Stimulated activated CD8-positive, alpha-beta memory T cell treated with anti-CD3 and anti-CD28 coated beads, Interleukin-2, amount 100 ng/mL, for 48 hours (primary cell): Measurements from ENCODE around the gene C3orf33.
"Not testable (repeated sequence)": the region's sequence is repeated elsewhere in the genome, so short reads cannot be mapped to it uniquely, and the experiment has no call there.

Experiments
- DNase-seq, 2 donors: peaks; one replicate each; pipeline ENCODE4 v3.0.0-alpha.2; 2020; ENCODE audit warnings: low read depth in 2 of 2

The C3orf33 gene, protein sequence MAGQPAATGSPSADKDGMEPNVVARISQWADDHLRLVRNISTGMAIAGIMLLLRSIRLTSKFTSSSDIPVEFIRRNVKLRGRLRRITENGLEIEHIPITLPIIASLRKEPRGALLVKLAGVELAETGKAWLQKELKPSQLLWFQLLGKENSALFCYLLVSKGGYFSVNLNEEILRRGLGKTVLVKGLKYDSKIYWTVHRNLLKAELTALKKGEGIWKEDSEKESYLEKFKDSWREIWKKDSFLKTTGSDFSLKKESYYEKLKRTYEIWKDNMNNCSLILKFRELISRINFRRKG

DNA sequence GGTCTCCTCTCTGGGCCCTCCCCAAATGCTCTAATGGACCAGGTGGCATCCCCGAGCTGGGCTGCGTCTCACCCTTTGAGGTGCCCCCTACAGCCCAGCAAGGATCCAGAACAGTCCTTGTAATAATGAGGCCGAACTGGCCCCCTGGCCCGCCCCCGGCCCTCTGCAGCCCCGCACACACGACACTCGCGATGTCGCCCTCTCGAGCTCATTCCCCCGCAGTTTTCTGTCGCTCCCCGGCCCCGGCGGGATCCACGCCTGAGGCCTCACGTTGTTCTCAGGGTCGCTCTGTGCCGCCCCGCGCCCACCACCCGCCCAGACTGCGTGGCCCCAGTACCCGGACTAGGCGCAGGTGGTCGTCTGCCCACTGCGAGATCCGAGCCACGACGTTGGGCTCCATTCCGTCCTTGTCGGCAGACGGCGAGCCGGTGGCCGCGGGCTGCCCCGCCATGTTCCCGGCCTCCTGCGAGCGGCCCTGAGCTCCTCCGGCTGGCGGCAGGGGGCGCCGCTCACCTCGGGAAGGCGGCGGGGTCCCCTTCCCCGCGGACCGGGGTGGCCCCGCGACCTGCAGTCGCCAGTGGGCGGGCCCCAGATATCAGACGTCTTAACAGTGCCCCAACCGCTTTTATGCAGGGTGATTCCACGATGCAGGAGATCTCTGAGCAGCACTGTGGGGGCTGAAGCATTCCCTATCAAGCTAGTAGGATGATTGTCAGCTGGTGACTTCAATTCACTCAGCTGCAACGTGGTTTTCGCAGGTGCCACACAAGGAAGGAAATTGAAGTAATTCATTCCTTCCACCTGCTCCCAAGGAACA lies at the start of gene C3orf33:
C3orf33 (minus strand) TSS at position 477 of the 817 bp plus-strand sequence; CDS start at position 451, 26 bp downstream.
- peak; percentile 63 to 73 for DNase-seq

DNA sequence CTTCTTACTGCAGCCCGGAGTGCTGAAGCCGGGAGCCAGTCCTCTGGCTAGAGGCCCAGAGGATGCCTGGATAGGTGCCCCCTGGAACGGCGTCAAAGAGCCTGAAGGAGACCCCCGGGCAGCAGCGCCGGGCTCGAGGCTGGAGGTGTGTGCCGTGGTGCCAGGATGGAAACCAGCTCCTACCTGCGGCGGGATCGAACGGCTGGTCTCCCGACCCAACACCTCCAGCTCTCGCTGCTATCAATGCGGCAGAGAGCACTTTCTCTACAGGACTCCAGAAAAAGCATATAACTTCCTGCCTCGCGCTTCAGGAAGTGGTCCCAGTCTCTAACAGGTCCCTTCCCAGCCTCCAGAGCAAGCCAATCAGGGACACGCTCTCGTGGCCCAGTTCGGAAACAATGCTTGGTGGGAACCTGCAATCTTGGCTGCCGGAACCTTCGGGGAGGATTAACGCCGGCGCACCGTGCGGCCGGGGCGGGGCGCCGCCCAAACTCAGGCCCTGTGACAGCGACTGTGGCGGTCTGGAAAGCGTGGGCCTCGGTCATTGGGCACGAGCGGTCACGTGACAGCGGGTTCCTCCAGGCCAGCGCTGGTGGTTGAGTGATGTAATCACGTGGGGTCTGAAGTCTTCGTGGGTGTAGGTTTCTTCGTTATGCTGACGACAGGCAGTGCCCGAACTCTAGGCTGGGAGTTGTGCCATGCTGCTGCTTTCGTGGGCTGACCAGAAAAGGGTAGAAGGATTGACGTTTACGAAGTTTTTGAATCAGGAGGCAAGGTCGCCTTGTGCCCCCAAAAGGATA lies 48.3 kb upstream of the C3orf33 start, which contains the start of gene SLC33A1:
SLC33A1 (minus strand) TSS at position 287 of the 800 bp plus-strand sequence. CDS start 430 bp downstream, outside the sequence.
- peak; percentile 95 to 98 for DNase-seq

DNA sequence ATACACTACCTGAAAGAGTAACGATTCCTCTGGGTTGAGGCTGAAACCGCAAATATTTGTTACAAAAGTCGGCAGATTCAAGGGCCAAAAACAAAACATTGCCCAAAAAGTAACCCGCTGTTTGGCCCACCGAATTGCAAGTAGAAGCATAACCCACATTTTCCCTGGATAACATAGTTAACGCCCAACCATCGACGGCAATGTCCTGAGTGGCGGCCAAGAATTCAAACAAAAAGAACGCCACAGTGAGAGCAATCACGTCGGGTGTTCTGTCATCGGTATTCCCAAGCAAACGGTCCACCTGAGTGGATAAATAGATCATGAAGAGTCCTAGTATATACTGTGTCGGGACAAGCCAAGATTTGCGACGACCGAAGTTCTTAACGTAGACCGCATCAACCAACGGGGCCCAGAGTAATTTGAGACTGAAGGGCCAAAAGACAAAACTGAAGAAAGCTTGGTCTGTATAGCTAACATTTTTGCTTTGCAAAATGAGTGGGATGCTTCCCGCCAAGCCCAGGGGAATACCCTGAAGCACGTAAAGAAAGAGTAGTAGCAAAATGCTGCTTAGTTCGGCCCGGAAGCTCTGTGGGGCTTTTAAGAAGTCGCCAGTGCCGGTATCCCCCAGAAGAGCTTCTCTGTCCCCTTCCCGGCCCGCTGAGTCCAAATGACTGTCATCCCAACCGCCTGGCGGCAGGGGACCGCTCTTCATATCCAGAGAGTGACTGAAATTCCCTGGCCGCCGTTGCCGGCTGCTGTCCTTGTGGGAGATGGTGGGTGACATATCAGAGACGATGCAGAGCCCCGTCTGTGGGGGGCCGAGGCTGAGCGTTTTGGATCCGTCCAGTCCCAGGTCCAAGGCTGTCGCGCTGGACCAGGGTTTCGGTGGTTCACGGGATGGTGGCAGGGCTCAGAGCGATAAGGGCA lies 47.4 kb upstream of the C3orf33 start:
- no peak for DNase-seq

DNA sequence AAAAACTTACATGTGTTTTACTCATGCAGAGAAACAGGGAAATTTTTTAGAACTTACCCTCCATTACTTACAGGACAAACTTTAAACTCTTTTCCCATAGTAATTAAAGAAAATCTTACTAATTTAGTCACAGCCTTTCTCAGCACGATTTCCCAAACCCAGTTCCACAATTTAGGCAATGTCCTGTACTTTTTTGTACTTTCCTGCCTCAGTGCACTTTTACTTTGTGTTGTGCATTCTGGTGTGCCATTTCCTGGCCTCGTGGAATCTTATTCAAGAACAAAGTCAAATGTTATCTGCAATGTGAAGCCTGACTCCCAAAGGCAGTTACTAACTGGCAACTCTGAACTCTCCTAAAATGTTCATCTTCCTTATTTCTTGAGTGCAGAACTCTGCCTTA lies 46.3 kb upstream of the C3orf33 start:
- no peak for DNase-seq

DNA sequence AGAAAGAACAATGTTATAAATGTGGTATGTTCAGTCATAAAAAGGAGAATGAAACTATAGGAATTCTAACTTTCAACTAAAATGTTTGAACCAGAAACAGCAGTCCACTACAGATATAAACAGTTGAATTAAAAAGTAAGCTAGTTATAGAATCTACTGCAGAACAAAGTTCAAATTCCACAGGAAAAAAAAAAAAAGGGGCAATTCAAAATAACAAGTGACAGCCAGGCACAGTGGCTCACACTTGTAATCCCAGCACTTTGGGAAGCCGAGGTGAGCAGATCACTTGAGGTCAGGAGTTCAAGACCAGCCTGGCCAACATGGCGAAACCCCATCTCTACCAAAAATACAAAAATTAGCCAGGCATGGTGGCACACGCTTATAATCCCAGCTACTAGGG lies 43.3 kb upstream of the C3orf33 start:
- not testable (repeated sequence) for DNase-seq

DNA sequence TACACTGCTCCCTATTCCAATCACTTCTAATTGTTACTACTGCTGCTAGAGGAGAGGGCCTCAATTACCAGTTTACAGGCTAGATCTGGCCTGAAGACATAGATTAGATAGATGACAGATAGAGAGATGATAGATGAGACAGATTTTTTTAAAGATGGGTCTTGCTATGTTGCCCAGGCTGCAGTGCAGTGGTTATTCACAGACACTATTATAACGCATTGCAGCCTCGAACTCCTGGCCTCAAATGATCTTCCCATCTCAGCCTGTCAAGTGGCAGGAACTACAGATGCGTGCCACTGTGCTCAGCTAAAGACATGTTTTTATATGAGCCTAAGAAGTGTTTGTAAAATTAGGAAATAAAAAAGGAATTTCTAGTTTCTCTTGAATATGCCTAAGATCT lies 41.9 kb upstream of the C3orf33 start:
- DNase-seq: no peak

DNA sequence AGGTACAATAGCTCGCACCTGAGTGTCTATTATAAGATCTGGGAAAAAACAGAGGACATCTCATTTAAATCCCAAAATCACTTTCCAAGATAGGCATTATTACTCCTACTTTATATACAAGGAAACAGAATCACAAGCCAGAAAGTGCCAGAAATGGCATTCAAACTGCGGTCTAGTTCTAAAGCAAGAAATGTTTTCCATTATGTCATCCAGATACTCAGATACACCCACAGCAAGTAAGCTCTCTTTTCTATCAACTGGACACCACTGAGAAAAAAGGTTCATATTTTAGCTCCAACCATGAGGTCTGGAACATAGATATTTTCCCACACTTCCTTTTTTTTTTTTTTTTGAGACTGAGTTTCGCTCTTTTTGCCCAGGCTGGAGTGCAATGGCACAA lies 40.0 kb upstream of the C3orf33 start:
- no peak for DNase-seq

DNA sequence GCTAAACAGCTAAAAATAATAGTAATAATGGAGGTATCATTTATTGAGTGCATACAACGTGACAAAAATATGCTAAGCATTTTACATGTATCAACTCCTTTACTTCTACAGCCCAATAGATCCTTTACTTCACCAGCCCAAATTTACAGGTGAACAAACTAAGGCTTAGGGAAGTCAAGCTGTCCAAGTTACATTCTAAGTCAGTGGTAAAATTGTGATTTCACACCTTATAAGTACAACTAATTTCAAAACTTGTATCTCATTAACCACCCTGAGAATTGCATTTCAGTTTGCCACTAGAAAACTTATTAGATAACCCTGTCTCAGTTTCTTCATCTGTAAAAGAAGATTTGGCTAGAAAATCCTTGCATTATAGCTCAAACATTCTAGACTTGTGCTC lies 37.5 kb upstream of the C3orf33 start:
- no peak for DNase-seq

DNA sequence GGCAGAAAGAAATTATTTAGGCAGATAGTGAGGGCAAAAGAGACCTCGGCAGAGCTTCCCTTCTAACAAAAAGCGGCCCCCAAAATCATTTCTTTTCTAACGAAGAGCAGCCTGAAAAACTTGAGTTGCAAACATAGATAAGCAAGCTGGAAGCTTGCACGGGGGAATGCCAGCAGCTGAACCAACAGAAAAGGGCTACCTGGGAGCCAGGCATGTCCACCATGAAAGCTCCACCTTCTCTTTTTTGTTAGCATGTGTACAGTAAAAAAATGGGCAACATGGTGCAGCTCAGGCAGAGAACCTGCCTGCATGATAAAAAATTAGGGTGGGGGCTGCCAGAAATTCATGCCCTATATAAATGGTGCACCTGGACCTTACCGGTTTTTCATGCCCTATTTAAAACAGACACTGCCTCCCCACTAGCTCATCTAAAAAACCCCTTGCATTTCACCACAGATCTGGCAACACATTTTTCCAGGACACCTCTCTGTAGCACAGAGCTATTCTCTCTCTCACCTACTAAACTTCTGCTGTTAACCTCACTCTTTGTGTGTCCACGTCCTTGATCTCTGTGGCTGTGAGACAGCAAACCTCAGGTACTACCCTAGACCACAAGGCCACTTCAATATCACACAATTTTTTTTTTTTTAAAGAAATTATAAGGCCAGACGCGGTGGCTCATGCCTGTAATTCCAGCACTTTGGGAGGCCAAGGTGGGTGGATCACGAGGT lies 29.4 kb upstream of the C3orf33 start:
- no peak for DNase-seq

DNA sequence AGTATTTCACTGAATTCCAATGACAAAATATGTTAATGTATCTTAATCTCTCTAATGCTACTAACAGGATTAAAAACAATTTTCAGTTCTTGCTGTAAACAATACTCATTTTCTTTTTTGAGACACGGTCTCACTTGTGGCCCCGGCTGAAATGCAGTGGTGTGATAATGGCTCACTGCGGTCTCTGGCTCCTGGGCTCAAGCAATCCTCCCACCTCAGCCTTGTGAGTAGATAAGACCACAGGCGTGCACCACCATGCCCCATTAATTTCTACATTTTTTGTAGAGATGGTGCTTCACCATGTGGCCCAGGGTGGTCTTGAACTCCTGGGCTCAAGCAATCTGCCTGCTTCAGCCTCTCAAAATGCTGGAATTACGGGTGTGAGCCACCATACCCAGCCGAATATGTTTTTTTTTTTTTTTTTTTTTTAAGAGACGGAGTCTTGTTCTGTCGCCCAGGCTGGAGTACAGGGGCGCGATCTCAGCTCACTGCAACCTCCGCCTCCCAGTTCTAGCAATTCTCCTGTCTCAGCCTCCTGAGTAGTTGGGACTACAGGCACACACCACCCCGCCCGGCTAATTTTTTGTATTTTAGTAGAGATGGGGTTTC lies 22.5 kb upstream of the C3orf33 start:
- DNase-seq: not testable (repeated sequence)

DNA sequence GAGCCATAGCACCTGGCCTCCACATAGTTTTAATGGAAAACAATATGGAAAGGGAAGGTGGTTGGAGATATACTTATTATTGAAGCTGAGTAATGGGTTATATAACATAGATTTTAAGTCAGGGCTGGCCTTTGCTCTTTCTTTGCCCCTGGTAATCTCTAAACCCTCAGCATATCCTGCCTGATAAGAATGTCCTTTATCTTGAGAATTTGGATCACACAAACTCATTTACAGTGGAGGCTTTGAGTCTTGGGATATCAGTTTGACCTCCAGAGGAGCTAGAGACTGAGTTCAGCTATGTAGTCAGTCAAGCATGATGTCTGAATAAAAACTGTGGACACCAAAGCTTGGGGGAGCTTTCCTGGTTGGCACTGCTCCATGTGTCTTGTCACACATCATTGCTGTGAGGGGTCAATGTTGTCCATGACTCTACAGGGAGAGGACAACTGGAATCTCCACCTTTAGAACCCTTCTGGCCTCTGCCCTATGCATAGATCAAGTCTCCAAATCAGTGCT lies 9.0 kb upstream of the C3orf33 start:
- DNase-seq: no peak

DNA sequence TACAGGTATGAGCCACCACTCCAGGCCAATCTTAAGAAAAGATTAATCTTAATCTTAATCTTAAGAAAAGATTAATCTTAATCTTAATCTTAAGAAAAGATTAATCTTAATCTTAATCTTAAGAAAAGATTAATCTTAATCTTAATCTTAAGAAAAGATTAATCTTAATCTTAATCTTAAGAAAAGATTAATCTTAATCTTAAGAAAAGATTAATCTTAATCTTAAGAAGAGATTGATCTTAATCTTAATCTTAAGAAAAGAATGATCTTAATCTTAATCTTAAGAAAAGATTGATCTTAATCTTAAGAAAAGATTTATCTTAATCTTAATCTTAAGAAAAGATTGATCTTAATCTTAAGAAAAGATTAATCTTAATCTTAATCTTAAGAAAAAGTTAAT lies 7.1 kb upstream of the C3orf33 start:
- DNase-seq: not testable (repeated sequence)

DNA sequence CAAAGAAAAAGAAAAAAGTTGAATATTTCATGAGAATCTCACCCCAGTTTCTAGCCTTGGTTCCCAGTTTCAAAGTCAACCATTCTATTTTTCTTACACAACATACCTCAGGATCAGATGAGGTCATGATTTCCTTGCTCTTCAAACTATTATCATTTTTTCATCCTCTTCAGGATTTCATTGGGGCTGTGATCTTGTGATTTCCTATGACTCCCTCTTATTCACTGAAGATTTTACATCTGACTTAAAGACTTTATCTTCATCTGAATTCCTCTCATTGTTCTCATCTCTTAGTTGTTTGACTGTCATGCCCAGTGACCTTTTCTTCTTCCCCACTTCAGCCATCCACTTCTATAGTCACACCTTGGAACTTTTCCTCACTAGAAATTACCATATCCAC lies 3.1 kb upstream of the C3orf33 start:
- no peak for DNase-seq

DNA sequence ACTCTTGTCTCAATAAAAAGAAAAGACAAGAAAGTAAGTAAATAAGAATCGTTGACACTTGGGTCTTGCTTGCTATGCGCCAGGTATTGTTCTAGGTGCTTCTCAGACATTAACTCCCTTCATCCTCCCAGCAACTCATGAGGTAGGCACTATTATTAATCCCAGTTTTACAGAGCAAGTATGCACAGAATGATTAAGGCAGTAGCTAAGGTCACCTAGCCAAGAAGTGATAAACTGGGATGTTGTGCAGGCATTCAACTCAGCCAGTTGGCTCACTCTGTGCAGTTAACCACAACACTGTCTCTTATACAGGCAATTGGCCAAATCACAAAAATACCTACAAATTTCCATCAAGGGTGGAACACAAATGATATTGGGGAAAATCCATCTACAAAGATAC lies 1.7 kb upstream of the C3orf33 start:
- DNase-seq: no peak

DNA sequence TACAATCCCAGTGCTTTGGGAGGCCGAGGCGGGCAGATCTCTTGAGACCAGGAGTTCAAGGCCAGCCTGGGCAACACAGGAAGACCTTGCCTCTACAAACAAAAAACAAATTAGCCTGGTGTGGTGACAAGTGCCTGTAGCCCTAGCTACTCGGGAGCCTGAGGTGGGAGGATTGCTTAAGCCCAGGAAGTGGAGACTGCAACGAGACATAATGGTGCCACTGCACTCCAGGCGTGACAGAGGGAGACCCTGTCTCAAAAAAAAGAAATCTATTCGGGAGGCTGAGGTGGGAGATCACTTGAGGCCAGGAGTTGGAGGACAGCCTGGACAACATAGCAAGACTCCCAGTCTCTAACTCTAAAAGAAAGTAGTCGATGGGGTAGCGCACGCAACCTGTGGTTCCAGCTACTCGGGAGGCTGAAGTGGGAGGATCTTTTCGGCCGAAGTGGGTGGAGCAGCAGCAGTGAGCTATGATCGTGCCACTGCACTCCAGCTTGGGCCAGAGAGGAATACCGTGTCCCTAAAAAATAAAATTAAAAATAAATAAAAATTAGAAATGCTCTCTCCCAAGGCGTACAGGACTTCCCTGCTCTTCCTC lies 775 bp downstream of the C3orf33 start:
- peak; percentile 2 to 34 for DNase-seq

DNA sequence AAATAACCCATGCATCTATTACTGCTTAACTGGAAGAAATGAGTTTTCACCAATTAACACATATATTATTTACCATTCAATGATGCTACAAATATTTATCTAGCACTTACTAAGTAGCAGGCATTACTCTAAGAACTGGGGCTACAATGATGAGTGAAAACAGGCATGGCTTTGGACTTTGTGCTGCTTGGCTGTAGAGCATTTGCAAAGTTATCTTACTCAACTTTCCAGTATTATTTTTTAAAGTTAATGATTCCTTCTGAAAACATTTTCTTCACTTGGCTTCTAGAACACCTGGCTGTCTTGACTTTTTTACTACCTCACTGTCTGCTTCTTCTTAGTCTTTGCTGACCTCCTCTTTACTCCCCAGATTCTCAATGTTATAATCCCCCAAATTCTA lies 1.8 kb downstream of the C3orf33 start:
- DNase-seq: no peak

DNA sequence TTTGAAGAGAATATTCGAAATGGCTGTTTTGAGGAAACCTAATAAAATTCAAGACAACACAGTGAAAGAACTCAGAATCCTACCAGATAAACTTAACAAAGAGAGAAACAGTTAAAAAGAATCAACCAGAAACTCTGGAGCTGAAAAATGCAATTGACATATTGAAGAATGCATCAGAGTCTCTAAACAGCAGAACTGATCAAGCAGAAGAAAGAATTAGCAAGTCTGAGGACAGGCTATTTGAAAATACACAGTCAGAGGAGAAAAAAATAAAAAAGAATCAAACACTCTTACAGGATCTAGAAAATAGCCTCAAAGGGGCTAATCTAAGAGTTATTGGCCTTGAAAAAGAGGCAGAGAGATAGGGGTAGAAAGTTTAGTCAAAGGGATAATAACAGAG lies 13.5 kb downstream of the C3orf33 start:
- no peak for DNase-seq

DNA sequence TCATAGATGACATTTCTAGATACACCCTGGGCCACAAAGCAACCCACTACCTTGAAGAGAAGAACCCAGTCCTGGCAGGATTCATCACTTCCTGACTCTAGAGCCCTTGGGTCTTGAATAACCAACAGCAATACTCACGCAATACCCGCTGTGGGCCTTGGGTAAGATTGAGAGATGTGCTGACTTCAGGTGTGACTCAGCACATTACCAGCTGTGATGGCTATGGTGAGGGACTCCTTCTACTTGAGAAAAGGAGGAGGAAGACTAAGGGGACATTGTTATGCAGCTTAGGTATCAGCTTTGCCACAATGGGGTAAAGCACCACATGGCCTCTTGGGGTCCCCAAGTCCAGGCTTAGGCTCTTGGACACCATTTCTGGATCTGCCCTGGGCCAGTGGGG lies 14.9 kb downstream of the C3orf33 start:
- no peak for DNase-seq

DNA sequence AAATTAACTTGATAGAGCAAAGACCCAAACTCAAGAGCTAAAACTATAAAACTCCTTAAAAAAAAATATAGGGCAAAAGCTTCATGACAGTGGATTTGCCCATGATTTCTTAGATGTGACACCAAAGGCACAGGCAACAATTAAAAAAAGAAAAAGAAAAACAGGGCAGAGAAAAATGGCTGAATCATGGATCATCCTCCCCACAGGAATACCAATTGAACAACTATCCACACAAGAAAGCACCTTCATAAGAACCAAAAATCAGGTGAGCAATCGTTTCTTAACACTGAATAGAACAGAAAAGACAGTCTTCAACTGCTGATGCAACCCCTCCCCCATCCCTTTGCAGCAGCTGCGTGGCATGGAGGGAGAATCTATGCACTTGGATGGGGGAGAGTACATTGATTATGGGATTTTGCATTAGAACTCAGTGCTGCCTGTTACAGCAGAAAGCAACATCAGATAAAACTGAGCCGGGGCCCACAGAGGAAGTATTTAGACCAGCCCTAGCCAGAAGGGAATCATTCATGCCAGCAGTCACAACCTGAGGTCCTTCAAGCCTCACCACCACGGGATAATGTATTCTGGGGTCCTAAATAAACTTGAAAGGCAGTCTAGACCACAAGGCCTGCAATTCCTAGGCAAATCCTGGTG lies 15.7 kb downstream of the C3orf33 start:
- no peak for DNase-seq
